Umbilical cord (tissue), 2 donors: ENCODE data around the gene SP9. TPM values are rescaled to one million over a fixed set of nuclear protein-coding genes. Genes with fewer than 3 reads are reported as not detected.

Source experiments
- DNase-seq: peaks from one replicate; pipeline ENCODE4 v3.0.0-alpha.2; 2015; ENCODE audit warnings: low spot score
- total RNA-seq: library from RNA; depleted of rRNA; stranded (reverse); fragments of >200 nt; gene quantifications from one replicate; pipeline ENCODE4 v1.2.3, GENCODE V29; 2014; ENCODE audit warnings: low replicate concordance; ENCODE audit not compliant: insufficient read depth

The SP9 gene
- total RNA-seq, 1 donor from 2014 or later: not detected

DNA sequence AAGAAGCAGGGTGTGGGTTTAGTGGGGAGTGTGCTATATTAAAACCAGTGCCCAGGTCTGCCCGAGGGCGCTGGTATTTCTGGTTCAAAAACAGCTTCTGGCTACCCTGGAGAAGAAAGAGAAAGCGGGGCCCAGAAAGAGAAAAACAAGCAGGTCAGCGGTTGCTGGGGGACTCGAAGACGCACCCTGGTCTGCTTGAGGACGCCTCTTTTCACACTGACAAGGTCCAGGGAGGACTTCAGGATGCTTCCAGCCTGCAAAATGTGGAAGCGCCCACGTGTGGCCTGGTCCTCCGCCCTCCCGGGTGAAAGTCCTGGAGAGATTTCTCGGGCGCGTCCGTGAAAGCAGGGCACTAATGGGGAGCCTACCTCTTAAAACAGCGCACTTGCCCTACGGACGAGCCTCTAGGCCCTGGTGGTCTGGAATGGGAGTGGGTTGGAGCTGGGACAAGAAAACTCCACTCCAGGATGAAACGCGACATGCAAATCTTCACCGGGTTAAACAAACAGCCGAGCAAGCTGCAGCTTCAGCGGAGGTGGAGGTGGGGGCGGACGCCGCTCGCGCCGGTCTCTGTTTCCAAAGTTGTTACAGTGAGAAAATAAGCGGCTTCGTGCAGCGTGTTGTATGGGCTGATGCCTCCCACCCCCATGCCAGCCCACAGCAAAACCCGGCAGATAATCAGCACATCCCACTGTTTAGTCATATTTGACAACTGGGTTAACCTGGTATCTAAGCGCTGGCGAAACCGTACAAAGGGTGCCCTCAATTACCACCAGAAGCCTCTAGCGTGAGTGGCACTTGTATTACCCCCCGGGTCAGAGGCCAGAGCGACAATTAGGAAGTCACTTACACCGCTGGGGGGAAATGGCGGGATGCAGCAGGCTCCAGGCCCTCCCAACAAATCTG is 1.1 kb upstream of the SP9 start:
- peak; percentile 18 for DNase-seq

DNA sequence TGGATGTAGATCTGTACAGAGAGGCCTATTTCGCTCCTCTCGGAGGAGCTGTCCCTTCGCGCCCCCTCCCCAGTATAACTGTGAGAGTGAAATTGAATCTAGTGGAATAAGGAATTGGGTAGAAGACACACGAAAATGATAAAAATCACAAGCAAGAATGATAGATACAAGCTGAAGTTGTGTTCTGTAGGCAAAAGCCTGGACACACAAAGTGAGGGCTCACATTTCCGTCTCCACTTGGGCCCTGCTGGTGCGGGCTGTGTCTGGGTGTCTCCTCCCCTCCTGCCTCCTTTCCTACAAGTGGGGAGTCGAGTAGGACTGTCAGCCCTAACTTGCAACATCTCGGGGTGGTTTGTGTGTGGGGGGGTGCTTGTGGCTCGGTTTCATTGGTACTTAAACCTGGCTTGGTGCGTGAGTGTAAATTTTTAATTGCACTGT is 457 bp upstream of the SP9 start:
- no peak for DNase-seq

DNA sequence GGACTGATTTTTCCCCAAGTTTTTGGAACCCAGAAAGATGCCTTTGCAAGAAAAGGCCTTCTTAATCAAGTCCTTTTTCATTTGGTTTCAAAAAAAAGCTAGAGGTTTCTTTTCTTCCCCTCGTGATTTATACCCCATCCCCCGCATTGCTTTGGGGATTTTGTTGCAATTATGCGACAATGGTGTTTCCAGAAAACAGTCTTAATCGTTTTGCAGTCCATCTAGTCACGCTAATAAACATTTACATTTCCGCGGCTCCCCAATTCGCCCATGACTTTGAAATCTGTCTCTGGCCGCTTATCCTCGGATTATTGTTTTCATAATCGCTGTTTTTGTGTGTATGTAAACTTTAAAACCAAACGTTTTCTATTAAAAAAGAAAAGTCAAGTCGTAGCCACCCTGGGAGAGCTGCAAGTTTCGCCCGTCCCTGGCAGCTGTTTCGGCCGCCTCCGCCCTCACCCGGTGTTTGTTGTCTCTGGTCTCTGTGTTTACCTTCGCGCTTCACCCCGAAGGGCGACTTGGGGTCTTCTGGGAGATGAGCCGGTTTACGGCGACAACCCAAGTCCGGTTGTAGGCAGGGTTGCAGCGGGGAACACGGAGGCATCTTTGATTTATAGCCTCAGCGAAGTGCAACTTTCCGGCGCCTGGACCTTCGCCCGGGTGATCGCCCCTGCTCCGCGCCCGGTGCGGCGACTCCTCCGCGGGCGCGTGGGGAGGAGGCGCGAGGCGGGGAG is 667 bp downstream of the SP9 start:
- DNase-seq: peak; percentile 30

DNA sequence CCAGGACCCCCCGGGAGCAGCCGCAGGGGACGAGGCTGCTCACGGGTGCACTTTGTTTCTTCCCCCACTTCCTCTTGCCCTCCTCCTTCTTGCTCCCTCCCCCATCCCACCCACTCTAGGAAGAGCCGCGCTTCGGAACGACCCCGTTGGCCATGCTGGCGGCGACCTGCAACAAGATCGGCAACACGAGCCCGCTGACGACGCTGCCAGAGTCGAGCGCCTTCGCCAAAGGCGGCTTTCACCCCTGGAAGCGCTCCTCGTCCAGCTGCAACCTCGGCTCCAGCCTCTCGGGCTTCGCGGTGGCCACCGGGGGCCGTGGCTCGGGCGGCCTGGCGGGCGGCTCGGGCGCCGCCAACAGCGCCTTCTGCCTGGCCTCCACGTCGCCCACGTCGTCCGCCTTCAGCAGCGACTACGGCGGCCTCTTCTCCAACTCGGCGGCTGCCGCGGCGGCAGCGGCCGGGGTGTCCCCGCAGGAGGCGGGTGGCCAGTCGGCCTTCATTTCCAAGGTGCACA is 1.3 kb downstream of the SP9 start:
- peak; percentile 13 for DNase-seq

DNA sequence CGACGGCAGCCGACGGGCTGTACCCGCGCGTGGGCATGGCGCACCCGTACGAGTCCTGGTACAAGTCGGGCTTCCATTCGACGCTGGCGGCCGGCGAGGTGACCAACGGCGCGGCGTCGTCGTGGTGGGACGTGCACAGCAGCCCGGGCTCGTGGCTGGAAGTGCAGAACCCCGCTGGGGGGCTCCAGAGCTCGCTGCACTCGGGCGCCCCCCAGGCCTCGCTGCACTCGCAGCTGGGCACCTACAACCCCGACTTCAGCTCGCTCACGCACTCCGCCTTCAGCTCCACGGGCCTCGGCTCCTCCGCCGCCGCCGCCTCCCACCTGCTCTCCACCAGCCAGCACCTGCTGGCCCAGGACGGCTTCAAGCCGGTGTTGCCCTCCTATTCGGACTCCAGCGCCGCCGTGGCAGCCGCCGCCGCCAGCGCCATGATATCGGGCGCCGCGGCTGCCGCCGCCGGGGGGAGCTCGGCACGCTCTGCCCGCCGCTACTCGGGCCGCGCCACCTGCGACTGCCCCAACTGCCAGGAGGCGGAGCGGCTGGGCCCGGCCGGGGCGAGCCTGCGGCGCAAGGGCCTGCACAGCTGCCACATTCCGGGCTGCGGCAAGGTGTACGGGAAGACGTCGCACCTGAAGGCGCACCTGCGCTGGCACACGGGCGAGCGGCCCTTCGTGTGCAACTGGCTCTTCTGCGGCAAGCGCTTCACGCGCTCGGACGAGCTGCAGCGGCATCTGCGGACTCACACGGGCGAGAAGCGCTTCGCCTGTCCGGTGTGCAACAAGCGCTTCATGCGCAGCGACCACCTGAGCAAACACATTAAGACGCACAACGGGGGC is 2.0 kb downstream of the SP9 start:
- no peak for DNase-seq

DNA sequence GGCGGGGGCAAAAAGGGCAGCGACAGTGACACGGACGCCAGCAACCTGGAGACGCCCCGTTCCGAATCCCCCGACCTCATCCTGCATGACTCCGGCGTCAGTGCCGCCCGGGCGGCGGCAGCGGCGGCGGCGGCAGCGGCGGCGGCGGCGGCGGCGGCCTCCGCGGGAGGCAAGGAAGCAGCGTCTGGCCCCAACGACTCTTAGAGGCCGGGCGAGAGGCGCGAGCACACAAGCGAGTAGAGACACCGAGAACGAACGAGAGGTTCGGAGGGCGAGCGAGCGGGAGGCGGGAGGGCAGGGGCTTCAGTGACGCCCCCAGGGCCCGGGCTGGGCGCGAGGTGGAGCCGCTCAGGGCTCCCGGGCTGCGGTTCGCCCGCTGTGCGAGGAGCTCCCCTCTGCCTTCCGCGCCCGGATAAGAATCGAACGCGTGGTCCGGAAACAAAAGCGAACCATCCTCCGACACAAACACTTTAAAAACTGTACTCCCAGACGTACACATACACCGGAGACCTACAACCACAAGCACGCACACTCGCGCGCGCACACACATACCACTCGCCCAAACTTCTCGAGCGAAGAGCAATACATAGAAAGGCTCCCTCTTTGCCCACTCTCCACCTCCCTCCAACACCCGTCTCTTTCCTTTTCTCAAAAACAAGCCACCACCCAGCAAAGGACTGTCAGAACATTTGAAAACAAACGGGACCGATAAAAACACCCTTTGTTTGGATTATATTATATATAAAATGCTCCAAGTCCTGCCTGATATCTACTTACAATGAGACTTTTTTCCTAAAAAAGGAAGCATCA is 2.8 kb downstream of the SP9 start:
- DNase-seq: peak; percentile 41

DNA sequence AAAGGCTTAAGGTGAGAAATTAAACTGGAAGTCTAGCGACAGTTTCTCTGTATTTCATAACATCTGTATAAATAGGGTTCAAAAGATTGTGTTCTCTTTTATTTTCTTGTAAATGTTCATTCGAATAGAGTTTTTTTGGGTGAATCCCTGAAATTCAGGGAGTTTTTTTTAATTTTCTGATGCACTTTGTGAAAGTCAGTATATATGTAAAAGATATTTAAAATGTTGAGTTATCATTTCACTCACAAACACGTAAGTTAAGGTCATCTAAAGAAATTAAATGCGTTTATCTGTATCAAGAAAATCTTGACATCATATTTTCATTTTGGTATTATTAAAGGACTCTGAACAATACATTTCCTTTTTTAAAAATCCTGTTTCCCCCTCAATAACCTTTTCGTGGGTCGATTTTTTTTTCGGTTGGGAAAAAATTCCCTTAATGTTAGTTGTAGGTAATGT is 3.4 kb downstream of the SP9 start:
- DNase-seq: no peak

DNA sequence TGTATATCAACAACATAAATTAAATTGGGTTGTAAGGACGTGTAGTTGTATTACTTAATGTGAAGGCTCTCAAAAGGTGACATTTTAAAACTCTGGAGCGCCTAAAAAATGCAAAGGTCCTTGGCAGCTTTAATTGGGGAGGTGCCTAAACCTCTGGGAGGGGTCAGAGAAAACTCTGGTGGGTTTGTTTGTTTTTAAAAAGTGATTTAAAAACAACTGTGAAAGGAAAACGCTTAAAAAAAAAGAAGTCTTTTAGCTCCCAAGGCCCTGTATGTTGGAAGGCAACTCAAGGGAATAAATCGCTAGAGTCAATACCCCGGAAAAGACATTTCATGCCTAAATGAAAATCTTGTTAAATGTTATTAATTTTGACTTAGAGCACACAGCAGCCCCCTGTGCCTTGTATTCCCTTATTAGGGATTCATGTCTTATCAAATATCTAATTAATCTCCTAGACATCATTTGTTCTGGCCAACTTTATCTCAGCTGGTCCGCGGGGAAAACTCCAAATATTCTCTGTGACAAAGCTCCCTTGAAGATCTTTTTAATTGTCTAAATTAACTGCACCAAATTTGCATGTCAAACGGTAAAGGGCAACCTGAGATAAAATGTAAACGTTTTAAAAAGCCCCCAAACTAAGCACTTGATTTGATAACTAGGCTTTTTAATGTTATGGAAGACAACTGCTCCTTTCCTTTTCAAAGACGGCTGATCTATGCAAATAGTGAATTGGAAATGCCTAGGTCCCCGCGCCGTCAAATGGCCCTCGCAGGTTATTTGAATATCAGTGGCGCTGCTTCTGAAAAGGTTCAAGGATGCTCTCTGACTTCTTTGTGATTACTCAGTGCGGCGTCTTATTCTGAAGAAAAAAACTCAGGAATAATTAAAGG is 4.2 kb downstream of the SP9 start:
- DNase-seq: no peak

DNA sequence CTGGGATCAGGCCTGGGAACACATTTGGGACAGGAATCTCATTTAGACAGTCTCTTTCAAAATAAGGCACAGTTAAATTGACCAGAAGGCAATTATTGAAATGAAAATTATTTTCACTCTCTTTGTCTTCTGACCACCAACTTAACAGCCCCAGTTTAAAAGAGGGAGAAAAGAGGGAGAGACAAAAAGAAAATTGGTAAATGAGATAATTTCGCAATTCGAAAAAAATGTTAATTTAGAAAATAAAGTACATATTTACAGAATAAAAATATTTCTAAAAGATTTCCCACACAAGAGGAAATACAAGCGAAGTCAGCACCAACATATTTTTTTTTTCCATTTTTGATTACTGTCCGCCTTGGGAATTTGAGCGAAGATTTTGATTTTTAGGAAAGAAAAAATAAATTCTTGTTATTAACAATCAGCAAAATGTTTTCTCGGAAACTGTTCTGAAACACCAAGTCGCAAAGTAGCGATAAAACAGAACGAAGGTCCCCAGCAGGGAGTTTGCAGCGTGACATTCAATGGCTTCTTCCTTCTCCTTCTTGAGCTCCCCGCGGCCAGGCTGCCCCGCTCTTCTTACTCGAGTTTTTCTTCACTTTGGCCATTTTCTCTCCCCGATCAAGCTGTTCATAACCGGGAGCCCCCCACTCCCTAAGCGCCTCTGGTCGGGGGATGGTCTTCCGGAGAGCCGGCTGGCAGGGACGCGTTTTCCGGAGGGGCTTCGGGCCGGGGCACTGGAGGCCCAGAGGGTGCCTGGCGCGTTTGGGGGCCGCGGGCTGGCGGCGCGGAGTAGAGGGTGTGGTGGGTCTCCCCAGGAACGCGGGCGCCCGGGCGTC is 5.0 kb downstream of the SP9 start:
- DNase-seq: no peak

DNA sequence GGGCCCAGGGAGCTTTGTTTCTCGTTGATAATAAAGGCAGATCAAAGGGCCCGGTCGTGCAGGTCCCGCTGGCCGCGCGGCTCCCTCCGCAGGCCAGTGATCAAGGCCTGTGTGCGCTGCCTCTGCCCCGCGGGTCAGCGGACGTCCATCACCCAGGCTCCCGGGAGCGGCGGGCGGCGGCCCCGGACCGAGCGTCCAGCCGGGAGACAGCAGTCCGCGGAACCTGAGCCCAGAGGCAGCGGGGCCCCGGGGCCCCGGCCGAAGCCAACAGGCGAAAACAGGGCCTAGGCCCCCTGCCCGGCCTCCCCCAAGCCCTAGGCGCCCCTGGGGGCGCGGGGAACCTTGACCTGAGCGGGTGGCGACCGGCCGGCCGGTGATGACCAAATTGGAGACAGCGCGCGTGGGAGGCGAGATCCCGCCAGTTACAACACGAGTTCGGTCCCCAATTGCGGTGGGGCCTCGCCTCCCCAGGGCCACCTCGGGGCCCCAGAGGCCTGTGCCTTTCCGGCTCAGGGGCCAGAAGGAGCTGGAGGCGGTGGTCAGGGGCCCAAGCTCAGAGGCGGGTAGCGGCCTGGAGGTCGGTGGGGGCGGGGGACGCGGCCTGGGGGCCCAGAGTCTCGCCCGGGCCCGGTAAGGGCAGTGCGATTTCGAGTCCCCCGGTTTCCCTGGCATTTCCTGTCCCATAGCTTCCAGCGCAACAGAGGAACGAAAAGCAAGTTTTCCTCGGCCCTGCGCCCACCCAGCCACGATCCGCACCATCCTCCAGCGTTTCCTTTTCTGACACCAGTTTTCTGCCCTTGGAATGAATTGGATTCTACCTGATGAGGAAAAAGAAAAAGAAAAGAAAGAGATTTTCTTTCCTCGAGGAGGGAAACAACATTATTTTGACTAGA is 5.9 kb downstream of the SP9 start:
- no peak for DNase-seq

DNA sequence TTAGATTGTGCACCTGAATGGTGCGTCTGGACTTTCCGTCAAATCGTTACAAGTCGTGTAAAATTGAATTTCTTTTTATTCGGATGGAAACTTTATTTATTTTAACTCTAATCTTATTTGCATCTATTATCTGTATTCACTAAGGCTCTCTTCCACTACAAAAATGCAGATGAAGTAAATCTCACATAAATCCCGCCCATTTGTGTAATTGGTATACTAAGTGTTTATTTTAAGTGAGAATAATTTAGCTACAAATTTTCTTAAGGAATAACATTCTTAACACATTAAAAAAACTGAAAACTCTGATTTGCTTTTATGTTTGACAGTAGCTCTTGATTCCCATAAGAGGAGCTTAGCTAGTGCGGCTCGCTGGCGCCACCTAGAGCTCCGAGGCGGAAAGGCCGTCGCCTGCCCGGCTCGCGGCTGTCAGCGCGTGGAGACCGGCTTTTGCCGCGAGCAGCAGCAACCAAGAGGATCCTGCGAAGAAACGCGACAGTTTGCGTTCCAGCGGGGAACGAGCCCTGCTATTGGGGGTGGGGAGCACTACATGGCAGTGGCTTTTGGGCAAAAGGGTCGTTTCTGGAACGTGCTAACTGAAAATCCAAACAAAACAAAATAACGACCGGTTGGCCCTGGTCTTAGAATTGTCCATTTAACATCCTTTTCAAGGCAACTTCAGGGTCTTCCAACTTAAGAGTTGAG is 6.7 kb downstream of the SP9 start:
- DNase-seq: peak; percentile 86

DNA sequence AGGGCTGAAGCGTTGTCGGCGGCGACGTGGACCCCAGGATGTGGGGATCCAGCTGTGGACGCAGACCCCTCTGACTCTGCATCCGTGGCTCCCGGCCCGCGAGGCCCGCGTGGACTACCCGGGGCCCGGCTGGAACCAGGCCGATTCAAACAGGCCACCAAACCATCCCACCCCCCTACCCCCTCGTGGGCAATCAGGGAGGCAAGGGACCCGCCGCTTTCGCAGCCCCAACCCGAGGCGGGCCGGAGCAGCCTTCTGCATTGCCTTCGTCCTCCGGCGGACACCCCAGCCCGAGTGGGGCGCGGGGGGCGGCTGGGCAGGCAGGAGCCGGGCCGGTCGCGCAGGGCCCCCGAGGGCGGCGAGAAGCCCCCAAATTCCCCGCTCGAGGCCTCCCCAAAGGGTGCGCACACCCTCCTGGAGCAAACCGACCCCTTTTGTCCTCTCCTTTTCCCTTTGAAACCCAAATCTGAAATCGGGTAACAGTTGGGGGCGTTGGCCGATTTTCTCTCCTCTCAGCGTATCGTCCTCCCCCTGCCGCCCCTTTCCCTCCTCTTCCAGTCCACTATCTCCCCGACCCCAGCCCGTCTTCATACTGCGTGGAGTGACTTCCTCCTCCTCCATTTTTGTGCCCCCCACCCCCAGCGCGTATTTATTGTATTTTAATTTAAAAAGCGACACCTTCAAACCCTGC is 7.4 kb downstream of the SP9 start:
- DNase-seq: no peak

DNA sequence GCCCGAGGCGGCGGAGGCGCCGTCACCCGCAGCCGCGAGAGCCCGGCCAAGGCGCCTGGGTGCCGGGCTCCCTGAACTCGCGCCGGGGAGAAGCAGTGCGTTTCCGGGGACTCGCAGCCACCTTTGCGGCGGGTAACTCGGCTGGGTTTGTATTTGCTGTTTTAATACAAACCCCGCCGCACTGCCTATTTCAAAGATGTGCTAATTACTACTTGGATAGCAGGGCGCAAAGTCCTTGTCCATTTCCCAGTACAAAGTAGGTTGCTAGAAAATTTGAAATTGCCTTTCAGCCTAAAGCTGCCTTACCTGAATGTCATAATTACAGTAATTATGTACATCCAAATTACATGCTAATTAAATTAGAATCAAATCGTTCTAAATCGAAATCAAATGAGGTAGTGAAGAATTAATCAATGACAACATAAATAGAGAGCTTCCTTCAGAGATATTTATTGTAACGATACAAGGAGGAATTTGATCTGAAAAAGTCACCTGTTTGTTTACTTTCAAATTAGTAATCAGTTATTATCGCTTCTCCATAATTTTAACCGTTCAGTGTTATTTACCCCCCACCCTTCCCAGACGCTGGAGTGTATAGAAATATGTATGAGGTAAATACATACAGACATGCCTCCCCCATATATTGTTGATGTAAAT is 8.1 kb downstream of the SP9 start:
- no peak for DNase-seq

DNA sequence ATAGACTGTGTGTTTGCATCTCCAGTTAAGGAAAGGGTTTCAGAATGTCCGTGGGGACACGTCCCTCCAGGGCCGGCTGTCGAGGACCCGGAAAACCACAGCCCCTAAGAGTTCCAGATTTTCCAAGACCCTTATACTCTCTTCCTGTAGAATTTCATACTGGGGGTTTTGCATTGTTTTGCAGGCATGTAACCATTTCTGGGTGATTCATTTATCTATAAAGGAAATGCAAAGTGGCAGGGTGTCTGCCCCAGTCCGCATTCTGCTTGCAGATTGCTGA is 8.5 kb downstream of the SP9 start:
- DNase-seq: no peak

DNA sequence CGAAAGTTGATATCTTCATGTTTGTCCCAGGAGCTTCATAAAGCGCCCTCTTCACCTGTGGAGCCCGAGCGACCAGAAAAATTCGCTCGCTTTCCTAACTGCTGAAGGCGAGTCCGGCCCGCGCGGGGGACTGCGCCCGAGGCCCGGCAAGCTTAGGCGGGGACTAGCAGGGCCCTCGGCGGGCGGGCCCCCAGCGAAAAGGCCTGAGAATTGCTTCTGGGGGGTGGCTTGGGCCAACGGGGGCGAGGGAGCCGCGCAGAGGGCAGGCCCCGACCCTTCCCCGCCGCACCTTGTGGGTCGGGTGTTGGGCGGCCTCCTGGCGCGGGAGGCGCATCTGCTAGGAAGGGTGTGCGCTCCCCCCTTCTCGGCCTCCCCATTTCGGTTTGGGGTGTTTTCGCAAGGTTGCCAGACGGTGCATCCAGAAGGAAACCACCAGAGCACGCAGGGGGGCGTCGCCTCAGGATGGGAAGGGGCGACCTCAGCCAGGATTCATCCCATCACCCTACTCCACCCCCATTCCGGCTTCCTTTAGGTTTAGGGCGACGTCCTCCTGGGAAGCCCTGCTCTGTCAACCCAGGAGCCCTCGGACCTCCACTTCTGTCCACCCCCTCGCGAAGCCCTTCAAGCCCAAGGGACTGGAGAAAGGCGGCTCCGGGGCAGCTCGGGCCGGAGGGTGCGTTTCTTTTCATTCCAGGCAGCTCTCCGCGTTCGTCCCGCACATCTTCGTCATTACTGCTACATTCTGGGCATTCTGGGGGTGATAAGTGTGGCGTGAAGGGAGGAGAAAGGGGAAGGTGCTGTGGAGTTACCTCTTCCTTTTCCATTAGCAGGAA is 9.1 kb downstream of the SP9 start:
- no peak for DNase-seq
